ENCODE data around the gene IGFALS. TPM values are rescaled to one million over a fixed set of nuclear protein-coding genes. Genes with fewer than 3 reads are reported as not detected.
A peak's percentile ranks its signal among the peaks of the same experiment; 100 is the strongest.

The IGFALS gene
- total RNA-seq, 4 donors from 2014 or later, result 0.35 TPM; not detected in 3

DNA sequence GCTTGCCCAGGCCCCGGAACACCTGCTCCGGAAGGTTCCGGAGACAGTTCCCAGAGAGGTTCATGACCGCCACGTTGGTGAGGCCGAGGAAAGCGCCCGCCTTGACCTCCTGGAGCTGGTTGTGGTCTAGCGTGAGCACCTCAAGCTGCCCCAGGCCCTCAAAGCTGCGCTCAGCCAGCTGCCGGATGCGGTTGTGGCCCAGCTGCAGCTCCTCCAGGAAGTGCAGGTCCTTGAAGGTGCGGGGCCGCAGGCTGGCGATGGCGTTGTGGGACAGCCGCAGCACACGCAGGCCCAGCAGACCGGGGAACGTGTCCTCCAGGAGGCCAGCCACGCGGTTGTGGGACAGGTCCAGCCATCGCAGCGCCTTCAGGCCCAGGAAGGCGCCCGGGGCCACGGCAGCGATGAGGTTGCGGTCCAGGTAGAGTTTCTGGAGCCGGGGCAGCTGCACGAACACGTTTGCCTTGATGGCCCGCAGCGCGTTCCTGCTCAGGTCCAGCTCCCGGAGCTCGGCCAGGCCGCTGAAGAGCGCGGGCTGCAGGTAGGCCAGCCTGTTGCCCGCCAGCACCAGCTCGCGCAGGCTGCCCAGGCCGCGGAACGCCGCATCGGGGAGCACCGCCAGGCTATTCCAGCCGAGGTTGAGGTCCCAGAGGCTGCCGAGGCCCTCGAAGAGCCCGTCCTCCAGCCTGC is 2.1 kb downstream of the IGFALS start:
- peak in 2 of 3 donors; percentile 43 to 46 for DNase-seq
- H3K4me3 ChIP-seq, result no peak overlapping the region
- peaks cover 0 to 40% (median 0%) of the 10 kb centered on the region in 3 donors for H3K36me3 ChIP-seq
- no peaks in the 10 kb centered on the region for H3K9me3 ChIP-seq
- H3K27ac ChIP-seq, result no peak overlapping the region
- no peak for TF ChIP-seq POLR2A (IDR thresholded peaks at IDR 0.05)
- TF ChIP-seq, protein P1, sequence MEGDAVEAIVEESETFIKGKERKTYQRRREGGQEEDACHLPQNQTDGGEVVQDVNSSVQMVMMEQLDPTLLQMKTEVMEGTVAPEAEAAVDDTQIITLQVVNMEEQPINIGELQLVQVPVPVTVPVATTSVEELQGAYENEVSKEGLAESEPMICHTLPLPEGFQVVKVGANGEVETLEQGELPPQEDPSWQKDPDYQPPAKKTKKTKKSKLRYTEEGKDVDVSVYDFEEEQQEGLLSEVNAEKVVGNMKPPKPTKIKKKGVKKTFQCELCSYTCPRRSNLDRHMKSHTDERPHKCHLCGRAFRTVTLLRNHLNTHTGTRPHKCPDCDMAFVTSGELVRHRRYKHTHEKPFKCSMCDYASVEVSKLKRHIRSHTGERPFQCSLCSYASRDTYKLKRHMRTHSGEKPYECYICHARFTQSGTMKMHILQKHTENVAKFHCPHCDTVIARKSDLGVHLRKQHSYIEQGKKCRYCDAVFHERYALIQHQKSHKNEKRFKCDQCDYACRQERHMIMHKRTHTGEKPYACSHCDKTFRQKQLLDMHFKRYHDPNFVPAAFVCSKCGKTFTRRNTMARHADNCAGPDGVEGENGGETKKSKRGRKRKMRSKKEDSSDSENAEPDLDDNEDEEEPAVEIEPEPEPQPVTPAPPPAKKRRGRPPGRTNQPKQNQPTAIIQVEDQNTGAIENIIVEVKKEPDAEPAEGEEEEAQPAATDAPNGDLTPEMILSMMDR (IDR thresholded peaks at IDR 0.05), result no peak
- H3K27me3 ChIP-seq, result no peaks in the 10 kb centered on the region
- H3K4me1 ChIP-seq, result no peaks in the 10 kb centered on the region

DNA sequence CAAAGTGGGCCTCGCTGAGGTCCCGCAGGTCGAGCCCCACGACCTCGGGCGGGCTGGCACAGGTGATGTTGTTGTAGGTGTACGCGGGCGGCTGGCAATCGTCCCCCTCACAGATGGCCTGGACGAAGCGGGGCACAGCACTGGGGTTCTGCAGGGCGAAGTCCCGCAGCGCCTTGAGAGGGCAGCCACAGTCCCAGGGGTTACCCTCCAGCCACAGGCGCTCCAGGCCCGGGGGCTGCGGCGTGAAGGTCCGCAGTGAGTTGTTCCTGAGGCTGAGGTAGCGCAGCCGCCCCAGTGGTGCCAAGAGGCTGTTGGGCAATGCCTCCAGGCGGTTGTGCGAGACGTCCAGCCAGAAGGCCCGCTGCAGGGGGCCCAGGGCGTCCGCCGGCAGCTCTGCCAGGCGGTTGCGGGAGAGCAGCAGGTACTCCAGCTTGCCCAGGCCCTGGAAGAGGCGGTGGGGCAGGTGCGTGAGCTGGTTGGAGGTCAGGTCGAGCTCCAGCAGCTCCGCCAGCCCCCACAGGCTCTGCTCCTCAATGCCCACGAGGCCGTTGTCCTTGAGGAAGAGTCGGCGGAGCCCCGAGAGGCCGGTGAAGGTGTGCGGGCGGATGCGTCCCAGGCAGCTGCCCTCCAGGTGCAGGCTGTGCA is 2.8 kb downstream of the IGFALS start:
- DNase-seq, result peak in 2 of 3 donors; percentile 42 to 44
- peaks cover 0 to 43% (median 0%) of the 10 kb centered on the region in 3 donors for H3K36me3 ChIP-seq

DNA sequence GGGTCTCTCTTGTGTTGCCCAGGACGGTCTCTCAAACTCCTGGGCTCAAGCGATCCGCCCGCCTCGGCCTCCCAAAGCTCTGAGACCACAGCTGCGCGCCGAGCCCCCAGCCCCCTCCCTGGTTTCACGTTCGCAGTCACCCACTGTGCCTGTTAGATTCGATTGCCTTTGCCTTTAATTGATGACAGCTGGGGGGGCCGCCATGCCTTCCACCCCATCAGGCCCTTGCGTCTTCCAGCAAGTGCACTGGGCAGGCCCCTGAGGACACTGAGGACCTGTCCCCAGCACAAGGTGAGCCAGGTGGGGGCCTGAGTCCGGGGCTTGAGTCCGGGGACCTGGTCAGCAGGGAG is 3.3 kb downstream of the IGFALS start:
- TF ChIP-seq, protein P1 (IDR thresholded peaks at IDR 0.05), result no peak
- no peaks in the 10 kb centered on the region for H3K9me3 ChIP-seq
- H3K4me3 ChIP-seq, result no peak overlapping the region
- DNase-seq, result peak in 1 of 3 donors; percentile 45
- H3K27me3 ChIP-seq, result no peaks in the 10 kb centered on the region
- H3K27ac ChIP-seq, result no peak overlapping the region
- no peaks in the 10 kb centered on the region for H3K4me1 ChIP-seq
- peaks cover 0 to 43% (median 0%) of the 10 kb centered on the region in 3 donors for H3K36me3 ChIP-seq

More for the DNA sequence above, 2.8 kb downstream of the IGFALS start:
- Histone ChIP-seq H3K27me3 (no peaks in the 10 kb centered on the region), H3K27ac (no peak overlapping the region), H3K9me3 (no peaks in the 10 kb centered on the region), H3K4me1 (no peaks in the 10 kb centered on the region), H3K4me3 (no peak overlapping the region)
- no peak for TF ChIP-seq POLR2A (IDR thresholded peaks at IDR 0.05)
- TF ChIP-seq, protein P1 (IDR thresholded peaks at IDR 0.05), result no peak

DNA sequence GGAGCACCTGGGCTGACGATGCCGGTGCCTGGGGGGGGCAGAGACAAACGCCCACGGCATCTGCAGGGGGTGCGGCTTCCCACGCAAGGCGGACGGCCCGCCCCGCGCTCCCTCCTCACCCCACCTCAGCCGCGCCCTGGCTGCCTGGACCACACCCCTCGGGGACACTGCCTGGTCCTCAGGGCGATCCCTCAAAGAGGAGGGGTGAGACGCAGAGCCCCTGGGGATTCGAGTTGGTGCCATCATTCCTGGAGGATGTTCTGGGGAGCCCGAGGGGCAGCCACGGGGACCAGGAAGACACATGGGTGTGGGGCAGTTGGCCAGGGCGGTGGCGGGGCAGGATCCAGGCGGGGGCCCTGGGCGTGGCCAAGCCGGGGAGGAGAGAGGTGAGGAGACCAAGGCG is 3.9 kb downstream of the IGFALS start:
- DNase-seq, result peak in 1 of 3 donors; percentile 46
- H3K9me3 ChIP-seq, result no peaks in the 10 kb centered on the region
- TF ChIP-seq POLR2A (IDR thresholded peaks at IDR 0.05), result no peak
- TF ChIP-seq, protein P1 (IDR thresholded peaks at IDR 0.05), result no peak
- no peak overlapping the region for H3K27ac ChIP-seq
- peaks cover 0 to 43% (median 0%) of the 10 kb centered on the region in 3 donors for H3K36me3 ChIP-seq
- no peaks in the 10 kb centered on the region for H3K27me3 ChIP-seq
- H3K4me1 ChIP-seq, result peaks cover 0 to 5% (median 0%) of the 10 kb centered on the region in 4 donors
- no peak overlapping the region for H3K4me3 ChIP-seq

DNA sequence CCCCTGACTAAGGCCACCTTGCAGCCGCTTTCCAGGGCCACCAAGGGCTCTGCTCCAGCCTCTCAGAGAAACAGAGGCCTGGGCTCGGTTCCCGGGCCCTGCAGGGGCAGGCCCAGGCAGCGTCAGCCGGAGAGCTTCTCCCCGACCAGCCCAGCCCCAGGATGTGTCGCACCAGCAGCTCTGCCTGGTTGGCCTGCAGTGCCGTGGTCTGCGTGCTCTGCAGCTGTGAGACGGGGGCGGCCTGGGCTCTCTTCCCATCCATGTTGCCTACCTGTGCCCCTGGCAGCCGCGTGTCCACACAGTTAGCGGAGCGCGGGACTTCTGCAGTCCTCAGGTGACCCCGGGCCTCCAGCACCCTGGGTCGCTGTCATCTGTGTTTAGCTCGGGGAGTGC is 4.8 kb downstream of the IGFALS start:
- DNase-seq, result no peak
- Histone ChIP-seq H3K27me3 (no peaks in the 10 kb centered on the region), H3K4me3 (no peak overlapping the region), H3K27ac (no peak overlapping the region), H3K4me1 (peaks cover 0 to 14% (median 0%) of the 10 kb centered on the region in 4 donors), H3K9me3 (no peaks in the 10 kb centered on the region), H3K36me3 (peaks cover 0 to 43% (median 0%) of the 10 kb centered on the region in 3 donors)
- TF ChIP-seq POLR2A (IDR thresholded peaks at IDR 0.05), result no peak
- TF ChIP-seq, protein P1 (IDR thresholded peaks at IDR 0.05), result no peak

All from Peyer's patch (tissue), 4 donors.